Neural progenitor cell (in vitro differentiated cells): ENCODE results near the gene HDAC7. TPM values are rescaled to one million over a fixed set of nuclear protein-coding genes. Genes with fewer than 3 reads are reported as not detected.

Experiments
- DNase-seq: peaks from one replicate; pipeline ENCODE4 v3.0.0-alpha.2; 2016; ENCODE audit warnings: low spot score
- H2AFZ ChIP-seq: fragments of 200-600 bp; sonication (generic); replicated peaks from 2 replicates; pipeline ENCODE4 v1.6.1; 2016; ENCODE audit warnings: antibody characterized with exemption
- H3F3A ChIP-seq: fragments of 200-600 bp; sonication (generic); 2 replicates; pipeline ENCODE4 v1.6.1; 2016; ENCODE audit warnings: antibody characterized with exemption, low read depth
- H3K27ac ChIP-seq: fragments of 200-600 bp; sonication (generic); 2 replicates; pipeline ENCODE4 v1.5.1; 2016; ENCODE audit warnings: mild to moderate bottlenecking
- H3K27me3 ChIP-seq: fragments of 200-600 bp; sonication (generic); 2 replicates; pipeline ENCODE4 v1.6.1; 2016; ENCODE audit warnings: mild to moderate bottlenecking, moderate library complexity
- H3K36me3 ChIP-seq: fragments of 200-600 bp; sonication (generic); 2 replicates; pipeline ENCODE4 v1.5.1; 2016
- H3K4me1 ChIP-seq: fragments of 200-600 bp; sonication (generic); 2 replicates; pipeline ENCODE4 v1.6.1; 2016; ENCODE audit warnings: mixed run types
- H3K4me2 ChIP-seq: fragments of 200-600 bp; sonication (generic); 2 replicates; pipeline ENCODE4 v1.6.1; 2016
- H3K4me3 ChIP-seq: fragments of 200-600 bp; sonication (generic); 2 replicates; pipeline ENCODE4 v1.5.1; 2016
- H3K79me2 ChIP-seq: fragments of 200-600 bp; sonication (generic); 2 replicates; pipeline ENCODE4 v1.6.1; 2016; ENCODE audit warnings: low read depth
- H3K9ac ChIP-seq: fragments of 200-600 bp; sonication (generic); 2 replicates; pipeline ENCODE4 v1.6.1; 2016
- H3K9me3 ChIP-seq: fragments of 200-600 bp; sonication (generic); 2 replicates; pipeline ENCODE4 v1.5.1; 2016; ENCODE audit warnings: low read depth
- H4K20me1 ChIP-seq: fragments of 200-600 bp; sonication (generic); 2 replicates; pipeline ENCODE4 v1.6.1; 2016; ENCODE audit warnings: low read depth
- H3K27ac Mint-ChIP-seq: 3 replicates; pipeline ENCODE4 v1.8.0; 2021; ENCODE audit warnings: mixed read lengths
- H3K27me3 Mint-ChIP-seq: 2 replicates; pipeline ENCODE4 v1.8.0; 2022; ENCODE audit warnings: low read depth, mild to moderate bottlenecking, inconsistent platforms, moderate library complexity, mixed read lengths; ENCODE audit not compliant: insufficient read depth
- H3K36me3 Mint-ChIP-seq: 3 replicates; pipeline ENCODE4 v1.8.0; 2021; ENCODE audit warnings: mixed read lengths
- H3K4me1 Mint-ChIP-seq: 3 replicates; pipeline ENCODE4 v1.8.0; 2021; ENCODE audit warnings: mixed read lengths
- H3K4me3 Mint-ChIP-seq: 3 replicates; pipeline ENCODE4 v1.8.0; 2021; ENCODE audit warnings: mild to moderate bottlenecking, moderate library complexity, mixed read lengths
- H3K9me3 Mint-ChIP-seq: 3 replicates; pipeline ENCODE4 v1.8.0; 2020; ENCODE audit warnings: mixed read lengths
- CTCF ChIP-seq: fragments of 200-600 bp; sonication (generic); IDR thresholded peaks from 2 replicates; pipeline ENCODE4 v1.5.1; 2017; ENCODE audit warnings: antibody characterized with exemption, mild to moderate bottlenecking
- EZH2 ChIP-seq: fragments of 200-600 bp; sonication (generic); IDR thresholded peaks from 2 replicates; pipeline ENCODE4 v1.6.1; 2017; ENCODE audit warnings: antibody characterized with exemption, mild to moderate bottlenecking, moderate library complexity
- EZH2phosphoT487 ChIP-seq: fragments of 200-600 bp; sonication (generic); IDR thresholded peaks from 2 replicates; pipeline ENCODE4 v1.6.1; 2017; ENCODE audit warnings: antibody characterized with exemption
- total RNA-seq: library from RNA; depleted of rRNA; stranded (reverse); fragments of >200 nt; gene quantifications from 2 replicates; pipeline ENCODE4 v1.2.3, GENCODE V29; 2015; ENCODE audit warnings: low replicate concordance

The HDAC7 gene
- total RNA-seq, 1 donor from 2014 or later = 7.2 TPM

DNA sequence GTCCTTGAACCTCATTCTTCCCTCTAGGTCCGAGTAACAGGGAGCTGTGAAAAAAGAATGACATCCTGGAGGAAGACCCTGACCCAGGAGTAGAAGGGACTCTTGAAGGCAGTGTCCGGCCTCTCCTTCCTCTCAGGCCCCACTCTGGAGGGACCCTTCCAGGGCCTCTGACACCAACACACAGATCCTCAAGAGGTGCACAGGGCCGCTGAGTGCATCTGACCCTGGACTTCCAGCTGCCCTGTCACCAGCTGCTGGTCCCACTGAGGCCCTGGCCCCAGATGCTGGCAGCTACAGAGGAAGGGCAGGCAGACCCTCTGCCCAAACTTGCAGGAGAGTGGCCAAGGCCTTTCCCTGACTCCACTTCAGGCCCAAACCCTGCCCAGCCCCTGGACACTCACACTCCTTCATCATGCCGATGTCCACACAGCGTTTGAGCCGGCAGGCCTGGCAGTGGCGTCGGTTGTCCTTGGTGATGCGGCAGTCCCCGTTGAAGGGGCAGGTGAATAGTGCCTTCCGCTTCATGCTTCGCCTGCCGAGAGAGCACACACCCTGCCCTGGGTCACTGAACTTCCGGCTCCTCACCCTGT, 45.0 kb upstream of the HDAC7 start:
- no peak for DNase-seq
- no peaks in the 10 kb centered on the region for H3K9me3 Mint-ChIP-seq
- no peaks in the 10 kb centered on the region for H3F3A ChIP-seq
- H3K4me3 Mint-ChIP-seq = no peak overlapping the region
- H3K4me3 ChIP-seq = no peak overlapping the region
- no peak overlapping the region for H3K27ac ChIP-seq
- no peaks in the 10 kb centered on the region for H3K36me3 ChIP-seq
- no peaks in the 10 kb centered on the region for H3K27me3 ChIP-seq
- H3K79me2 ChIP-seq = no peaks in the 10 kb centered on the region
- H4K20me1 ChIP-seq = no peaks in the 10 kb centered on the region
- no peak overlapping the region for H3K4me2 ChIP-seq
- H3K4me1 ChIP-seq = no peaks in the 10 kb centered on the region
- no peak overlapping the region for H2AFZ ChIP-seq
- no peaks in the 10 kb centered on the region for H3K9me3 ChIP-seq
- TF ChIP-seq EZH2phosphoT487 (no peak), CTCF (no peak), EZH2 (no peak)
- H3K27ac Mint-ChIP-seq = no peak overlapping the region
- H3K27me3 Mint-ChIP-seq = peaks cover 2% of the 10 kb centered on the region
- H3K36me3 Mint-ChIP-seq = no peaks in the 10 kb centered on the region
- H3K9ac ChIP-seq = no peak overlapping the region
- no peaks in the 10 kb centered on the region for H3K4me1 Mint-ChIP-seq

DNA sequence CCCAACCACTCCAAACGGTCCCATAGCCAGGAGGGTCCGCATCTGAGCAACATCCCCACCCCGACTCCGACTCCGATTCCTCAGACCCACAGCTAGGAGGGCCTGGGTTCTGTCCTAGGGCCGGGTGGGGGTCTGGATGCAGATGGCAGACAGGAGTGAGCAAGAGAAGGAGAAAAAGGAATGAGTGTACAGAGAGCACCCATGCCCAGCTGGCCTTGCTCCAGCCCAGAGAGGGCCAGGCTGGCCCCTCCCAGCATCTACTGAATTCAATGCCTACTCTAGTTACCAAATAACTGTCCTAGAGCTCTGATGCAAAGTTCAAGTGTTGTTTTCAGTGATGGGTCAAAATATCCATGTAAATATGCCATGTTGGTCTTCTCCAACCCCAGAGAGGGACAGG, 44.3 kb upstream of the HDAC7 start:
- Histone ChIP-seq H3K4me1 (no peaks in the 10 kb centered on the region), H3K4me3 (no peak overlapping the region), H3K79me2 (no peaks in the 10 kb centered on the region), H2AFZ (no peak overlapping the region), H3K4me2 (no peak overlapping the region), H3K9ac (no peak overlapping the region), H4K20me1 (no peaks in the 10 kb centered on the region), H3K27me3 (no peaks in the 10 kb centered on the region), H3F3A (no peaks in the 10 kb centered on the region), H3K36me3 (no peaks in the 10 kb centered on the region), H3K27ac (no peak overlapping the region), H3K9me3 (no peaks in the 10 kb centered on the region)
- H3K36me3 Mint-ChIP-seq = no peaks in the 10 kb centered on the region
- no peaks in the 10 kb centered on the region for H3K9me3 Mint-ChIP-seq
- no peak for DNase-seq
- H3K4me1 Mint-ChIP-seq = no peaks in the 10 kb centered on the region
- TF ChIP-seq EZH2phosphoT487 (no peak), EZH2 (no peak), CTCF (no peak)
- no peak overlapping the region for H3K27ac Mint-ChIP-seq
- no peak overlapping the region for H3K4me3 Mint-ChIP-seq
- H3K27me3 Mint-ChIP-seq = peaks cover 2% of the 10 kb centered on the region

- DNase-seq = no peak
- Histone ChIP-seq H3K4me2 (no peak overlapping the region), H3K9ac (no peak overlapping the region), H3K4me1 (no peaks in the 10 kb centered on the region), H2AFZ (no peak overlapping the region), H3K36me3 (no peaks in the 10 kb centered on the region), H3K27ac (no peak overlapping the region), H3F3A (no peaks in the 10 kb centered on the region), H3K4me3 (no peak overlapping the region), H3K9me3 (no peaks in the 10 kb centered on the region), H3K27me3 (no peaks in the 10 kb centered on the region), H4K20me1 (no peaks in the 10 kb centered on the region), H3K79me2 (no peaks in the 10 kb centered on the region)
- TF ChIP-seq CTCF (no peak), EZH2 (no peak), EZH2phosphoT487 (no peak)
- H3K9me3 Mint-ChIP-seq = no peaks in the 10 kb centered on the region
- no peak overlapping the region for H3K27ac Mint-ChIP-seq
- peaks cover 2% of the 10 kb centered on the region for H3K27me3 Mint-ChIP-seq
- no peaks in the 10 kb centered on the region for H3K4me1 Mint-ChIP-seq
- H3K4me3 Mint-ChIP-seq = no peak overlapping the region
- H3K36me3 Mint-ChIP-seq = no peaks in the 10 kb centered on the region
Measured at GRCh38 chr12:47863467-47863866, 43.8 kb upstream of the HDAC7 start.
